NB4 (cell line): ENCODE data around the gene C6.
A peak's percentile ranks its signal among the peaks of the same experiment; 100 is the strongest.

ENCODE experiments used
- DNase-seq: peaks from one replicate; pipeline ENCODE4 v3.0.0; 2010; ENCODE audit warnings: low read depth
- H3K4me3 ChIP-seq: one replicate; pipeline ENCODE4 v1.5.1; 2011; ENCODE audit warnings: mild to moderate bottlenecking, low read depth, low read length, moderate library complexity
- MYC ChIP-seq: IDR thresholded peaks from 2 replicates; pipeline ENCODE4 v1.6.1; 2011; ENCODE audit warnings: low read depth, low read length
- POLR2A ChIP-seq: IDR thresholded peaks from 2 replicates; pipeline ENCODE4 v1.6.1; 2011; ENCODE audit warnings: mild to moderate bottlenecking; ENCODE audit not compliant: insufficient read length; ENCODE audit errors: extremely low read depth
- TF ChIP-seq, protein P1 (sequence below): IDR thresholded peaks from 2 replicates; pipeline ENCODE4 v1.6.1; 2011; ENCODE audit warnings: low read depth, low read length
- TF ChIP-seq, protein P2 (sequence below): IDR thresholded peaks from one replicate; pipeline ENCODE4 v1.5.1; 2012; ENCODE audit warnings: low read depth, low read length

The C6 gene

DNA sequence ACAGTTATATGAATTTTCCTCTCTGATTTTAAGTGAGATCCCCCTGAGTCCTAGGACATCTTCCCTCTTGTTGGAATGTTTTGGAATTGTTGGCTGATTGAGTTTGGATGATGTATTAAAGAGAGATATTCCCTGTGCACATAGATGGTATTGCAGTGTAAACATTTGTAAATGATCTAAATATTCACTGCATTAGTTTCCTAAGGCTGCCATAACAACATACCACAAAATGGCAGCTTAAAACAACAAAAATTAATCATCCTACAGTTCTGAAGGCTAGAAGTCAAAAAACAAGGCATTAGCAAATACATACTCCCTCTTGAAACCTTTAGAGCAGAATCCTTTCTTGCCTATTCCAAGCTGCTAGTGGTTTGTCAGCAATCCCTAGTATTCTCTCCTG, 104.1 kb downstream of the C6 start:
- DNase-seq: no peak
- no peak overlapping the region for H3K4me3 ChIP-seq
- TF ChIP-seq, protein P1, sequence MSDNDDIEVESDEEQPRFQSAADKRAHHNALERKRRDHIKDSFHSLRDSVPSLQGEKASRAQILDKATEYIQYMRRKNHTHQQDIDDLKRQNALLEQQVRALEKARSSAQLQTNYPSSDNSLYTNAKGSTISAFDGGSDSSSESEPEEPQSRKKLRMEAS: no peak
- TF ChIP-seq MYC (no peak), POLR2A (no peak)
- TF ChIP-seq, protein P2, sequence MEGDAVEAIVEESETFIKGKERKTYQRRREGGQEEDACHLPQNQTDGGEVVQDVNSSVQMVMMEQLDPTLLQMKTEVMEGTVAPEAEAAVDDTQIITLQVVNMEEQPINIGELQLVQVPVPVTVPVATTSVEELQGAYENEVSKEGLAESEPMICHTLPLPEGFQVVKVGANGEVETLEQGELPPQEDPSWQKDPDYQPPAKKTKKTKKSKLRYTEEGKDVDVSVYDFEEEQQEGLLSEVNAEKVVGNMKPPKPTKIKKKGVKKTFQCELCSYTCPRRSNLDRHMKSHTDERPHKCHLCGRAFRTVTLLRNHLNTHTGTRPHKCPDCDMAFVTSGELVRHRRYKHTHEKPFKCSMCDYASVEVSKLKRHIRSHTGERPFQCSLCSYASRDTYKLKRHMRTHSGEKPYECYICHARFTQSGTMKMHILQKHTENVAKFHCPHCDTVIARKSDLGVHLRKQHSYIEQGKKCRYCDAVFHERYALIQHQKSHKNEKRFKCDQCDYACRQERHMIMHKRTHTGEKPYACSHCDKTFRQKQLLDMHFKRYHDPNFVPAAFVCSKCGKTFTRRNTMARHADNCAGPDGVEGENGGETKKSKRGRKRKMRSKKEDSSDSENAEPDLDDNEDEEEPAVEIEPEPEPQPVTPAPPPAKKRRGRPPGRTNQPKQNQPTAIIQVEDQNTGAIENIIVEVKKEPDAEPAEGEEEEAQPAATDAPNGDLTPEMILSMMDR: no peak

DNA sequence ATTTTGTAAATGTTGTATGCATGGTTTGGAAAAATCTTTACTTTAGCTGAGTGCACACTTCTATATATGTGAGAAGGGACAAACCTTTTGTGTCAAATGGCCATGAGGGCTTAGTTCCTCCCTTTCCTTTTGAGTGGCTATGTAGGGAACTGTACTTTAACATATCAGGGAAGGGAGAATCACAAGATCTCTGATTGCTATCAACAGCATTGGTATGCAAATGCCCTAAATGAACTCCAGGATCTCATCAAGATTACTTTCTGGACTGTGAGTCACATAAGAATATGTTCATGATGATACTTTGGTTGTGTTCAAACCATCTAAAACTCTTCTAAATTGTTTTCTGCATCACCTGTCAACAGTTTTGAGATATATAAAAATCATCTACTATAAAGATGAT, 111.0 kb downstream of the C6 start:
- no peak for DNase-seq
- H3K4me3 ChIP-seq: no peak overlapping the region
- TF ChIP-seq POLR2A (no peak), MYC (no peak)
- TF ChIP-seq, protein P1: no peak
- TF ChIP-seq, protein P2: no peak

DNA sequence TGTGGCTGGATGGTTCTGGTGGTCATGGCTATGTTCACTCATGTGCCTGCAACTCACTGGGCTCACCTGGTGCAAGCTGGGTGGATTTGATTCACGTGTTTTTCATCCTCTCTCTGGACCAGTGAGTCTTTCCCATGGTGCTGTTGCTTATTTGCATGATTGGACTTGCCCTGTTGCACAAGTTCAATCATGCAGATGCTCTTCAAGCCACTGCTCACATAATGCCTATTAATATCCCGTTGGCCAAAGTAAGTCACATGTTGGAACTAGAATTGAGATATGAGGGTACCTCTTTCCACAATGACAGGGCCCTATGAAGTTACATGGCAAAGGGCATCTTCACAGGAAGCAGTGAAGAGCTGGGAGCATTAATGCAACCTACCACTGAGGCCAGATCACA, 115.7 kb downstream of the C6 start:
- no peak for TF ChIP-seq POLR2A
- no peak overlapping the region for H3K4me3 ChIP-seq
- no peak for DNase-seq

DNA sequence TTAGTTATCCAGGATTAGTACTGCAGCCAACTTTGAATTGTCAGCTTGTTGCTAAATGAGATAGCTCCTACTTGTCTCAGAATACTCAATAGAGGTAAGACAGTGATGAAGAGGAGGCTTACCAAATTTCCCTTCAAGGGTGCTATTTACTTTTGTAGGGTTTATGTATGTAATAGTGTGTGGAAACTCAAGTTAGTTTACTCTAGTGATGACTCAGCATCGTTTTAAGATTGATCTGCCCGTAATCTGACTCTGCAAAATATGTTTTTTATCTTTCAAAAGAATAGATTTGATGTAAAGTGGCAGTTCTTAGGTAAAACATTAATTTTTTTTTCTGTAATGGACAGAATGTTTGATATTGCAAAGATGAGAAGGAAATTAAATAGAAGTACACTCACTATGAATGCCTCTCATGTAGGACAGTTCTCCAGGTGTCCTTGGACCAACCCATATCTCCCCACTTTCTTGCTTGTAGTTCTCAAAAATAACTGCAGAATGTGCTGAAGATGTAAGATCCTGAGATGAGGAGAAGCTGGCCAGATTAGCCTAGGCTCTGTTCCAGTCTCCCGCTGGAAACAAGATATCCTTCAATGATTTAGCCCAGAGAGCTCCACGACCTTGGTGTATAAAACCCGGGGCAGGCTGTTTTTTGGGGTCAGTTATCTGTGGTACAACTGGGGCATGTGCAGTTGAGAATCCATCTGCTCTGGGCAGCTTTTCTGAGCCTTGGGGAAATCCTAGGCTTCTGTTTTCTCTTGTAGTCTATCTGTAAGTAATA, 117.8 kb downstream of the C6 start:
- TF ChIP-seq MYC (no peak), POLR2A (no peak)
- TF ChIP-seq, protein P2: no peak
- TF ChIP-seq, protein P1: no peak
- H3K4me3 ChIP-seq: no peak overlapping the region
- no peak for DNase-seq

DNA sequence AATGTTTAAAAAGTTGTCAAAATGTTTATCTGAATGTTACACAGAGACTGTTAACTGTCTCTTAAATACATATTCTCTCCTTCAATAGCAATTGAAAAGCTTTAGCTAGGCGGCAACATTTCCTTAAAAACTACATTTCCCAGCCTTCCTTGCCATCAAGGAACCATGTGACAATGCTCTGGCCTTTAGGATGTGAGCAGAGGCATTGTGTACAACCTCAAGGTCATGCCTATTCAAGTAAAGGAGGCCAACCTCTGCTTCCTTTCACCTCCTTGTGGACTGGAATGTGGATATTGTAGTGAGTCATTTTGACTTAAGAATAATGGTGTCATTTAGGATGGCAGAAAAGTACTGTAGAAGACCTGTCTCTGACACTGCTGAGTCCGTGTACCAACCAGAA, 118.5 kb downstream of the C6 start:
- peak; percentile 17 for DNase-seq
- TF ChIP-seq, protein P1: no peak
- TF ChIP-seq, protein P2: no peak
- TF ChIP-seq MYC (no peak), POLR2A (no peak)
- H3K4me3 ChIP-seq: no peak overlapping the region

DNA sequence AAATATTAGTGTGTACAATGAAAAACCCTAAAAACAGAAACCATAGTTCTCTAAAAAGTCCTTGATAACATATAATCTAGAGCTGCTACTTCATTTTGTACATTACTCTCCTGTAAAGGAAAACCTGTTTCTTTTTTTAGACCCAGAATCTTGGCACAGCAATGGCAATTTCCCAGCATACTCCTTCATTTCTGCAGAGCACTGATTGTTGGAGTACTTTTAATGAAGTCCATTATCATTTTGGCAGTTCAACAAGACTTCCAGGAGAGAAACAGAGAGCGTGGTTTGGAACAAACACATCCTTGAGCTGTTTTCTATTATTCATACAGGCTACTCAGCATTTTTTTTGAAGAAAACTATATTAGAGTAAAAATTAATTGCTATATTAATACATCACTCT, 119.5 kb downstream of the C6 start:
- H3K4me3 ChIP-seq: no peak overlapping the region
- TF ChIP-seq, protein P2: no peak
- TF ChIP-seq POLR2A (no peak), MYC (no peak)
- TF ChIP-seq, protein P1: no peak
- DNase-seq: no peak
